Heart right ventricle (tissue), 16 donors: ENCODE results near the gene LGALS4. TPM values are rescaled to one million over a fixed set of nuclear protein-coding genes. Genes with fewer than 3 reads are reported as not detected.
"Not testable (repeated sequence)": the region's sequence is repeated elsewhere in the genome, so short reads cannot be mapped to it uniquely, and the experiment has no call there.

Experiments
- ATAC-seq, 8 donors: fragments of 200-7000 bp; cut with Tn5 transposase; one replicate each; pipeline ENCODE4 v1.9.1; 2020; ENCODE audit warnings: mild to moderate bottlenecking in 8 of 8, moderate library complexity in 8 of 8, moderate number of reproducible peaks in 1 of 8
- DNase-seq, 2 donors: peaks; one replicate each; pipeline ENCODE4 v3.0.0-alpha.2; 2020
- H3K27ac ChIP-seq, 10 donors: fragments of 200-600 bp; sonication (generic) in 2 of 10; one replicate each; pipeline versions ENCODE4 v1.5.0 to v1.8.0; 2020 to 2022; ENCODE audit warnings: mild to moderate bottlenecking in 3 of 10
- H3K27me3 ChIP-seq, 7 donors: fragments of 200-600 bp; one replicate each; pipeline ENCODE4 v1.8.0; 2021 to 2022; ENCODE audit warnings: mild to moderate bottlenecking in 2 of 7
- H3K36me3 ChIP-seq, 9 donors: fragments of 200-600 bp; sonication (generic) in 1 of 9; one replicate each; pipeline versions ENCODE4 v1.5.0 to v1.8.0; 2020 to 2022; ENCODE audit warnings: mild to moderate bottlenecking in 2 of 9
- H3K4me1 ChIP-seq, 9 donors: fragments of 200-600 bp; sonication (generic) in 1 of 9; one replicate each; pipeline versions ENCODE4 v1.5.0 to v1.8.0; 2020 to 2022; ENCODE audit warnings: mild to moderate bottlenecking in 4 of 9
- H3K4me3 ChIP-seq, 10 donors: fragments of 200-600 bp; sonication (generic) in 2 of 10; one replicate each; pipeline versions ENCODE4 v1.5.0 to v1.8.0; 2020 to 2022; ENCODE audit warnings: mild to moderate bottlenecking in 7 of 10, moderate library complexity in 2 of 10
- H3K9me3 ChIP-seq, 11 donors: fragments of 200-600 bp in 10 of 11; sonication (generic) in 2 of 11; one replicate each; pipeline versions ENCODE4 v1.5.0 to v1.8.0; 2013 to 2022; ENCODE audit warnings: mild to moderate bottlenecking in 2 of 11, control low read depth in 1 of 11, moderate library complexity in 1 of 11
- WGBS, 2 donors: extraction: QIAGEN DNeasy Blood & Tissue Kit; methylation state at CpG; one replicate each; pipeline ENCODE4 v1.1.7; 2013; ENCODE audit warnings: inconsistent platforms in 1 of 2; 5-methylcytosine and 5-hydroxymethylcytosine counted together
- intact Hi-C, 10 donors: fragments of 100-400 bp; cut with DNase I; formaldehyde crosslinking; loops; one replicate each; pipeline versions ENCODE4 v1.11.1 to v1.14.2; 2022
- polyA plus RNA-seq, 2 donors: library from polyadenylated mRNA; stranded (reverse); fragments of 200-250 nt; gene quantifications; one replicate each; pipeline ENCODE4 v1.2.3, GENCODE V29; 2013
- total RNA-seq, 10 donors: library from RNA; stranded (reverse); fragmentation: NEBNext Ultra II Directional in 3 of 10; extraction: Animal tissue kit (Norgen Biotek cat#: 25700) in 3 of 10; gene quantifications; one replicate each; pipeline versions ENCODE4 v1.2.1 to v1.2.4, GENCODE V29; 2021 to 2023
- TF ChIP-seq, protein P1 (sequence below), 9 donors: fragments of 200-600 bp; sonication (generic) in 2 of 9; IDR thresholded peaks; one replicate each; pipeline versions ENCODE4 v1.5.0 to v1.8.0; 2021 to 2022; ENCODE audit warnings: antibody characterized with exemption in 9 of 9, mild to moderate bottlenecking in 5 of 9, moderate library complexity in 1 of 9
- donor health status: Arrhythmogenic right ventricular cardiomyopathy.
- donor health status: ischemic (EF 13 %, LVEDD 7.1; RV severe dilation, severe dysfunction).
- donor health status: healthy with polysubstance abuse.
- donor health status: DM: no; HTN: yes; CAD: no.
- donor health status: DM: no; HTN: no; CAD: no.
- donor health status: ischemic (EF 25% LVEDD 6.9; RV normal size, moderate dysfunction).
- donor health status: ischemic (EF 25% LVEDD 5.7; RV mildly dilated, moderate dysfunction).
- donor health status: healthy.
- donor health status: DM: yes; HTN: yes; CAD: no.
- donor health status: Ischemic cardiomyopathy.
- donor health status: ischemic (EF 35%, LVEDD 5.7; RV mildly dilated, moderate dysfunction).
- donor health status: nonischemic (EF 11% LVEDD 7.7; RV severe dilation, severe dysfunction).
- donor health status: DM: yes; HTN: yes; CAD: no.
- donor health status: PGD.
- donor health status: ischemic (EF 29% LVEDD 5.4; RV normal size, mild dysfunction).
- donor health status: nonischemic (EF 23%, LVEDD 6.1; RV moderate dilation, normal function).

Gene LGALS4
- total and polyA plus RNA-seq, 12 donors = 0.16 to 2.6 (median 0.81) TPM; not detected in 2

DNA sequence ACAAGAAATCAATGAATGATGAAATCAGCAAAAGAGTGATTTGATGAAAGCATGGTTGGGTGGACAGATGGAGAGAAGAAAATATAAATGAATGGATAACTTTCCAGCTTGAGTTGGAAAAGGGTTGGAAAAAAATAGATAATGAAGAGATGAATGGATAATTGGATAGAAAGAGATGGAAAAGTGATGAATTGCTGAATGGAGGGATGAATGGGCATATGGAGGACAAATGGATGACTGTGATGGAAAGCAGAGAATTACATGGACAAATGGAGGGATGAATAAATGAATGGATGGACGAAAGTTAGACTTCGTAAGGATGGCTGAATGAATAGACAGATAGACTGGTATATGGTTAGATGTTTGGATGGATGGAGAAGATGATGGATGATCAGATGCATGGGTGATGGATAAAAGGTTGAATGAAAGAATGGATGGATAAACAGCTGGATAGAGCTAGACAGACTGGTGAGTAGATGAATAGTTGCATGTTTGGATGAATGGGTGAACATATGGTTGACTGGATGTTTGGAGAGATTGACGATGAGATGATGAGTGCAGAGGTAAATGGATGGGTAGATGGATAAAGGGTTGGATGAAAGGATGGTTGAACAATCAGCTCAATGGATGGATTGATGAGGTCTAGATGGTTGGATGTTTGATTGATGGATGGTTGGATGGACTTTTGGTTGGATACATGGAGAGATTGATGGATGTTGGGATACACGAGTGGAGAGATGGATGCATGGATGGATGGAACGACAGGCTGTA lies 12.0 kb downstream of the LGALS4 start:
- 95% methylated on average over 5 of the region's 5 CpGs for WGBS, 2 donors
- H3K4me3 ChIP-seq = no peak overlapping the region
- H3K27me3 ChIP-seq = no peaks in the 10 kb centered on the region
- H3K4me1 ChIP-seq = peaks cover 0 to 10% (median 0%) of the 10 kb centered on the region in 9 donors
- H3K9me3 ChIP-seq = no peaks in the 10 kb centered on the region
- no peak for ATAC-seq
- TF ChIP-seq, protein P1, sequence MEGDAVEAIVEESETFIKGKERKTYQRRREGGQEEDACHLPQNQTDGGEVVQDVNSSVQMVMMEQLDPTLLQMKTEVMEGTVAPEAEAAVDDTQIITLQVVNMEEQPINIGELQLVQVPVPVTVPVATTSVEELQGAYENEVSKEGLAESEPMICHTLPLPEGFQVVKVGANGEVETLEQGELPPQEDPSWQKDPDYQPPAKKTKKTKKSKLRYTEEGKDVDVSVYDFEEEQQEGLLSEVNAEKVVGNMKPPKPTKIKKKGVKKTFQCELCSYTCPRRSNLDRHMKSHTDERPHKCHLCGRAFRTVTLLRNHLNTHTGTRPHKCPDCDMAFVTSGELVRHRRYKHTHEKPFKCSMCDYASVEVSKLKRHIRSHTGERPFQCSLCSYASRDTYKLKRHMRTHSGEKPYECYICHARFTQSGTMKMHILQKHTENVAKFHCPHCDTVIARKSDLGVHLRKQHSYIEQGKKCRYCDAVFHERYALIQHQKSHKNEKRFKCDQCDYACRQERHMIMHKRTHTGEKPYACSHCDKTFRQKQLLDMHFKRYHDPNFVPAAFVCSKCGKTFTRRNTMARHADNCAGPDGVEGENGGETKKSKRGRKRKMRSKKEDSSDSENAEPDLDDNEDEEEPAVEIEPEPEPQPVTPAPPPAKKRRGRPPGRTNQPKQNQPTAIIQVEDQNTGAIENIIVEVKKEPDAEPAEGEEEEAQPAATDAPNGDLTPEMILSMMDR (IDR thresholded peaks at IDR 0.05) = no peak
- DNase-seq = no peak
- intact Hi-C loops = loop anchor here in 1 of 10 donors (2.0 kb wide), 1 partner anchor 22 kb away; no protein-coding TSS in a partner anchor
- H3K36me3 ChIP-seq = peaks cover 0 to 7% (median 0%) of the 10 kb centered on the region in 9 donors
- H3K27ac ChIP-seq = no peak overlapping the region

DNA sequence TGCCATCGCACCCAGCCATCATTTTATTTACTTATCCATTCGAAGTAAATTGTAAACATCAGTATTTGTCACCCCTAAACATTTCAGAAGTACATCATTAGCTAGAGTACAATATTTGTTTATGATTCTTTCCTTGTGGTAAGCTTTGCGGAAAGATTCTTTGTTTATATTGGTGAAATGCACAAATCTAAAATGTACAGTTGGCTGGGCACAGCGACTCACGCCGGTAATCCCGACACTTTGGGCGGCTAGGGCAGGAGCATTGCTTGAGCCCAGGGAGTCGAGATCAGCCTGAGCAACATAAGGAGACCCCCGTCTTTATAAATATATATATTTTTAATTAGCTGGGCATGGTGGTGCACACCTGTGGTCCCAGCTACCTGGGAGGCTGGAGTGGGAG lies 13.6 kb downstream of the LGALS4 start:
- Histone ChIP-seq H3K36me3 (peaks cover 0 to 7% (median 0%) of the 10 kb centered on the region in 9 donors), H3K27ac (no peak overlapping the region), H3K27me3 (no peaks in the 10 kb centered on the region), H3K9me3 (no peaks in the 10 kb centered on the region), H3K4me3 (no peak overlapping the region), H3K4me1 (no peaks in the 10 kb centered on the region)
- TF ChIP-seq, protein P1 (IDR thresholded peaks at IDR 0.05) = no peak
- WGBS, 2 donors = 94 to 95% methylated on average over 10 of the region's 10 CpGs
- ATAC-seq (no peak), DNase-seq (no peak)
- intact Hi-C loops = no loop called here

DNA sequence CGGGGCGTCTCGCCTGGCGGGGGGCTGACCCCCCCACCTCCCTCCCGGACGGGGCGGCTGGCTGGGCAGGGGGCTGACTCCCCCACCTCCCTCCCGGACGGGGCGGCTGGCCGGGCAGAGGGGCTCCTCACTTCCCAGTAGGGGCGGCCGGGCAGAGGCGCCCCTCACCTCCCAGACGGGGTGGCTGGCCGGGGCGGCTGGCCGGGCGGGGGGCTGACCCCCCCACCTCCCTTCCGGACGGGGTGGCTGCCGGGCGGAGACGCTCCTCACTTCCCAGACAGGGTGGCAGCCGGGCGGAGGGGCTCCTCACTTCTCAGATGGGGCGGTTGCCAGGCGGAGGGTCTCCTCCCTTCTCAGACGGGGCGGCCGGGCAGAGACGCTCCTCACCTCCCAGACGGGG lies 15.0 kb downstream of the LGALS4 start:
- H3K9me3 ChIP-seq, H3K4me1 ChIP-seq, H3K4me3 ChIP-seq, H3K27me3 ChIP-seq, ATAC-seq, DNase-seq, intact Hi-C loops, H3K27ac ChIP-seq, H3K36me3 ChIP-seq: not testable (repeated sequence)
- 88 to 92% methylated on average over 13 to 28 of the region's 33 CpGs for WGBS, 2 donors

DNA sequence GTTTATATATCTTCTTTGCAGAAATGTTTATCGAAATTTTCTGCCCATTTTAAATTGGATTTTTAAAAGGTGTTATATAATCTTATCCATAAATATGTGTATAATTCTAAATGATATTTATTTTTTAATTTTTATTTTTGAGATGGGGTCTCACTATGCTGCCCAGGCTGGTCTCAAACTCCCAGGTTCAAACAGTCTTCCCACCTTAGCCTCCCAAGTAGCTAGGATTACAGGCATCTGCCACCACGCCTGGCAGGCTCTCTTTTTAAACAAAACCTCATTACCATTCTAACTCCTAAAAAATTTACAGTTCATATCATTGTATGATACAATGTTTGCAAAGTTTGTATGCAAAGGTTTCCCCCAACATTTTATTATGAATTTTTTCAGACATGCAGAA lies 16.6 kb downstream of the LGALS4 start:
- TF ChIP-seq, protein P1 (IDR thresholded peaks at IDR 0.05) = no peak
- no peak overlapping the region for H3K4me3 ChIP-seq
- peaks cover 0 to 15% (median 7%) of the 10 kb centered on the region in 9 donors for H3K4me1 ChIP-seq
- no peaks in the 10 kb centered on the region for H3K9me3 ChIP-seq
- DNase-seq (no peak), ATAC-seq (no peak)
- intact Hi-C loops = no loop called here
- H3K27me3 ChIP-seq = no peaks in the 10 kb centered on the region
- WGBS, 2 donors = 71 to 94% methylated on average over 2 of the region's 2 CpGs
- H3K27ac ChIP-seq = no peak overlapping the region
- H3K36me3 ChIP-seq = no peaks in the 10 kb centered on the region

DNA sequence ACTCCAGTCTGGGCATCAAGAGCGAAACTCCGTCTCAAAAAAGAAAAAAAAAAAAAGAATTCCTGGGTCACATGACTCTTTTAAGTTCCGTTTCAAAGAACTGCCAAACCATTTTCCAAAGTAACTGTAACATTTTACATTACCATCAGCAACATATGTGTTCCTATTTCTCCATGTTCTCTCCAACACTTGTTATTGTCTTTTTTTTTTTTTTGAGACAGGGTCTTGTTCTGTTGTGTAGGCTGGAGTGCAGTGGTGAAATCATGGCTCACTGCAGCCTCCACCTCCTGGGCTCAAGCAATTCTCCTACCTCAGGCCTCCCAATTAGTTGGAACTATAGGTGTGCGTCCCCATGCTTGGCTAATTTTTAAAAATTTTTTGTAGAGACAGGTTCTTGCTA lies 17.2 kb downstream of the LGALS4 start:
- H3K4me3 ChIP-seq = no peak overlapping the region
- H3K27ac ChIP-seq = no peak overlapping the region
- no peaks in the 10 kb centered on the region for H3K36me3 ChIP-seq
- H3K4me1 ChIP-seq = peaks cover 0 to 15% (median 7%) of the 10 kb centered on the region in 9 donors
- 87 to 95% methylated on average over 4 of the region's 4 CpGs for WGBS, 2 donors
- intact Hi-C loops = no loop called here
- DNase-seq (no peak), ATAC-seq (no peak)
- no peaks in the 10 kb centered on the region for H3K27me3 ChIP-seq
- no peaks in the 10 kb centered on the region for H3K9me3 ChIP-seq
- TF ChIP-seq, protein P1 (IDR thresholded peaks at IDR 0.05) = no peak
